Glutamatergic neuron (in vitro differentiated cells): ENCODE measurements around the gene IRX6. TPM values are rescaled to one million over a fixed set of nuclear protein-coding genes. Genes with fewer than 3 reads are reported as not detected.

Experiments used
- DNase-seq: peaks from one replicate; pipeline ENCODE4 v3.0.0; 2022
- H3K27ac Mint-ChIP-seq: one replicate; pipeline ENCODE4 v1.8.0; 2020; ENCODE audit warnings: mild to moderate bottlenecking, mixed read lengths, inconsistent platforms; ENCODE audit not compliant: unreplicated experiment
- H3K27me3 Mint-ChIP-seq: one replicate; pipeline ENCODE4 v1.8.0; 2020; ENCODE audit warnings: mild to moderate bottlenecking, moderate library complexity, mixed read lengths, inconsistent platforms; ENCODE audit not compliant: unreplicated experiment
- H3K36me3 Mint-ChIP-seq: one replicate; pipeline ENCODE4 v1.8.0; 2020; ENCODE audit warnings: mild to moderate bottlenecking, mixed read lengths, inconsistent platforms; ENCODE audit not compliant: unreplicated experiment
- H3K4me1 Mint-ChIP-seq: one replicate; pipeline ENCODE4 v1.8.0; 2020; ENCODE audit warnings: mild to moderate bottlenecking, low read depth, mixed read lengths, inconsistent platforms; ENCODE audit not compliant: unreplicated experiment
- H3K4me3 Mint-ChIP-seq: one replicate; pipeline ENCODE4 v1.8.0; 2020; ENCODE audit warnings: mild to moderate bottlenecking, mixed read lengths, inconsistent platforms; ENCODE audit not compliant: unreplicated experiment
- H3K9me3 Mint-ChIP-seq: one replicate; pipeline ENCODE4 v1.8.0; 2020; ENCODE audit warnings: mild to moderate bottlenecking, moderate library complexity, mixed read lengths, inconsistent platforms; ENCODE audit not compliant: unreplicated experiment
- CTCF ChIP-seq: fragments of 200-600 bp; sonication (generic); IDR thresholded peaks from one replicate; pipeline ENCODE4 v1.5.0; 2021; ENCODE audit not compliant: partially characterized antibody, unreplicated experiment
- total RNA-seq: library from RNA; stranded (reverse); fragmentation: NEBNext Ultra II Directional; extraction: Animal tissue kit (Norgen Biotek cat#: 25700); gene quantifications from one replicate; pipeline ENCODE4 v1.2.1, GENCODE V29; 2021; ENCODE audit not compliant: unreplicated experiment

Gene IRX6
- total RNA-seq, 1 donor from 2014 or later: not detected

DNA sequence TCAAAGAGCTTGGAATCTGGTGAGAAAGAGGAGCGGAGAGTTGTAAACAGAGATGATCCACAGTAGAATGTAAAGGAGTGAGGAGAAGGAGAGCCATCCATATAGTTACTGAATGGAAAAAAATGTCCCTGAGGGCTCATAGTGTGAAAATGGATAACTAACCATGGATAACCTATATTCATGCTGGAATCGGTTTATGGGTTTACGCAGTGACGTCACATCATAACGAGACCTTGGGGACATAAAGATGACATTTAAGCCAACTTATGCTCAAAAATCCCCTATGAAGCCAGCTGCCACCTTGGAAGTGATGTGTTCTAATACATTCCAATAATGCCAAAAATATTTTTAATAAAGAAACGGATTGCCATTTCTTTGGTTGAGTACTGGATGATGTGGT, 22.5 kb downstream of the IRX6 start:
- Mint-ChIP-seq H3K27ac (no peak overlapping the region), H3K4me1 (no peaks in the 10 kb centered on the region), H3K9me3 (no peaks in the 10 kb centered on the region), H3K36me3 (no peaks in the 10 kb centered on the region), H3K27me3 (peaks cover 2% of the 10 kb centered on the region), H3K4me3 (no peak overlapping the region)
- DNase-seq: no peak
- TF ChIP-seq CTCF: no peak

GRCh38 chr16:55349867-55350266, 25.9 kb downstream of the IRX6 start:
- H3K36me3 Mint-ChIP-seq: no peaks in the 10 kb centered on the region
- peaks cover 3% of the 10 kb centered on the region for H3K27me3 Mint-ChIP-seq
- no peak overlapping the region for H3K27ac Mint-ChIP-seq
- H3K4me3 Mint-ChIP-seq: no peak overlapping the region
- H3K9me3 Mint-ChIP-seq: no peaks in the 10 kb centered on the region
- no peaks in the 10 kb centered on the region for H3K4me1 Mint-ChIP-seq
- TF ChIP-seq CTCF: no peak
- no peak for DNase-seq

DNA sequence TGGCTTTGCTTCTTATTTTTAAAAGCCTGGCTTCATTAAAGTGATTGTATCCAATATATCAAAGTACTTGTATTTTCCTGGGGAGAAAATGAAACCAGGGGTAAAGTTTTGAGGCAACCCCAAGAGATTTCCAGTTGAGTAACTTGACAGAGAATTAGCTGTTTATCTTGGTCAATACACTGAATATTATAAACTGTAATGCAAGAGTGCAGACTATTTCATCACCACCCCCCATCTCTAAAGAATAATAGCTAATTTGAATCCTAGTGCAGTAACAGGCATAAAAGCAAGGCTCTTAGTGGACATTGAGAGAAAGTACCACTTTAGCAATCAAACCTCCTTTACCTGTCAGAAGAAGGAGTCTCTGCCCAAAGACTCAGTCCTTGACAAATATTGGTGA, 27.0 kb downstream of the IRX6 start:
- peaks cover 3% of the 10 kb centered on the region for H3K27me3 Mint-ChIP-seq
- no peaks in the 10 kb centered on the region for H3K36me3 Mint-ChIP-seq
- H3K9me3 Mint-ChIP-seq: no peaks in the 10 kb centered on the region
- H3K4me1 Mint-ChIP-seq: no peaks in the 10 kb centered on the region
- no peak for DNase-seq
- no peak overlapping the region for H3K4me3 Mint-ChIP-seq
- H3K27ac Mint-ChIP-seq: no peak overlapping the region
- no peak for TF ChIP-seq CTCF

DNA sequence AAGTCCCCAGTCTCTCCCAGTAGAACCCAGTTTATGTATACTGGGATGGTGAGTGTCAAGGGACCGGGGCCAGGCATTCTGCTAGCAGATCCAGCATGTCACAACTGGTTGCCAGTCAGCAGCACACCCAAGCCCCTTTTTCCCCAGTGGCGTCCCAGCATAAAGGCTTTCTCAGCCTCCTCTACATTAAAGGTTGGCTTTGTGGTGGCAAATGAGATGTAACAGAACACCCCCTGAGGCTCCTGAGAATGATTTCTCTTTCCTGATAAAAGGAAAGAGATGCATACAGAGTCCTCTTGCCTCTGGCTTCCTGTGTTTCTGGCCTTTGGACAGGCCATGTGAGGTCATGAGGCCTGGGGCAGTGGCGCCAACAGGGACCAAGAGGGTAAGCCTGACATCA, 27.9 kb downstream of the IRX6 start:
- Mint-ChIP-seq H3K4me3 (no peak overlapping the region), H3K27me3 (peaks cover 3% of the 10 kb centered on the region), H3K9me3 (no peaks in the 10 kb centered on the region), H3K4me1 (no peaks in the 10 kb centered on the region), H3K36me3 (no peaks in the 10 kb centered on the region), H3K27ac (no peak overlapping the region)
- no peak for TF ChIP-seq CTCF
- no peak for DNase-seq

- H3K4me1 Mint-ChIP-seq: no peaks in the 10 kb centered on the region
- no peaks in the 10 kb centered on the region for H3K36me3 Mint-ChIP-seq
- no peak for TF ChIP-seq CTCF
- peaks cover 2% of the 10 kb centered on the region for H3K27me3 Mint-ChIP-seq
- DNase-seq: no peak
- H3K27ac Mint-ChIP-seq: no peak overlapping the region
- H3K4me3 Mint-ChIP-seq: no peak overlapping the region
- H3K9me3 Mint-ChIP-seq: no peaks in the 10 kb centered on the region
Observed at GRCh38 chr16:55357241-55357640, 33.2 kb downstream of the IRX6 start.
